Measurements from ENCODE around the gene SLIT3. TPM values are rescaled to one million over a fixed set of nuclear protein-coding genes. Genes with fewer than 3 reads are reported as not detected.

The SLIT3 gene
- total and polyA plus RNA-seq, 2 donors (not counting 3 experiments of a cell fraction or from before 2014, with no cell fraction given), result 0.90 to 1.0 TPM

DNA sequence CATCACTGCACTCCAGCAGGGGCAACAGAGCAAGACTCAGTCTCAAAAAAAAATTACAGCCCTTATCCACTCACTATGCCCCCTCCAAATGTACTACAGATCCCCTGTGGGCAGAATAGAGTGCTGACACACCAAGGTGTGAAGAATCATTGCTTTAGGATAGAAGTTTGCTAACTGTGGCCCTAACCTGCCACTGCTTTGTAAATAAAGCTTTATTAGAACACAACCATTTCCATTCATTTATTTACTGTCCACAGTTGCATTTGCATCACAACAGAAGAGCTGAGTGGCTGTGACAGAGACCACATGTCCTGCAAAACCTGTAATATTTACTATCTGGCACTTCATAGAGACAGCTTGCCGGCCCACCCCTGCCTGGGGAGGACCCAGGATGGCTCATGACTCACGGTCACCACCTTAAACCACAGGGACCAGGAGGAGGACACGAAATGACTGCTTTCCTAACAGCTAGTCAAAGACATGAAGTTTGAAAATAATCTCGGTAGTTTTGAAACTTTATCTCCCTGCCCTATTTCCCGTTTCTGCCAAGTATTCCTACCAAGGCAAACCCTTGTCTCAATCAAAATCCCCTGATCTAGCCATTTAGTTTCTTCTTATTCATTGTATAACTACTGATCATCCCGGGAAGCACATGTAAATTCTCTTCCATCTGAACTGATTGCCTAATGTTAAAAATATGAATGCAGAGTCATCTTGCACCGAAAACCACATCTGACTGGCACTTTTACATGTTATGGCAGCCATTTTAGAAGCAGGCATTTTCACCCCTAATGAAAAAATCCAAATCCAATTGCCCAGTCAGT is 206.1 kb downstream of the SLIT3 start:
- H3K4me3 ChIP-seq (replicated peaks in 1 of 3; ENCODE audit: insufficient read depth in 1 of 3, low read depth in 1 of 3, low read length in 3 of 3), result no peak overlapping the region
- no peak overlapping the region for H3K4me2 ChIP-seq (ENCODE audit: insufficient read depth, low read length)
- no peak overlapping the region for H2AFZ ChIP-seq (ENCODE audit: low read depth, low read length)
- no peaks in the 10 kb centered on the region for H3K4me1 ChIP-seq (ENCODE audit: control insufficient read depth, extremely low read depth, insufficient read depth, low read length)
- no peak for FAIRE-seq
- H3K9ac ChIP-seq (replicated peaks; ENCODE audit: extremely low read depth, insufficient read depth, low read length), result no peak overlapping the region
- H3K27me3 ChIP-seq (ENCODE audit: control insufficient read depth in 2 of 2, insufficient read depth in 2 of 2, low read length in 2 of 2), result no peaks in the 10 kb centered on the region
- no peaks in the 10 kb centered on the region for H3K9me1 ChIP-seq (replicated peaks; ENCODE audit: control insufficient read depth, extremely low read depth, insufficient read depth, low read length)
- no peaks in the 10 kb centered on the region for H3K36me3 ChIP-seq (ENCODE audit: control insufficient read depth in 2 of 2, extremely low read depth in 1 of 2, insufficient read depth in 2 of 2, low read length in 2 of 2)
- BruUV-seq (replicated peaks), result no TSS peak
- CTCF ChIA-PET, result no interaction called here
- no peaks in the 10 kb centered on the region for H3K9me3 ChIP-seq (replicated peaks; ENCODE audit: control insufficient read depth, insufficient read depth, low read length)
- no peak for DNase-seq (ENCODE audit: low read depth, low spot score)
- no peaks in the 10 kb centered on the region for H3K79me2 ChIP-seq (ENCODE audit: control insufficient read depth, insufficient read depth, low read length)
- dilution Hi-C loops (cut with MboI; ENCODE audit: extremely low pct_ligation_motif_present, low sequenced_read_pairs), result no loop called here
- H3K27ac ChIP-seq (ENCODE audit: insufficient read depth, low read depth, low read length), result no peak overlapping the region
- POLR2A ChIA-PET, result no interaction called here
- intact Hi-C loops (cut with micrococcal nuclease), result no loop called here
- H4K20me1 ChIP-seq (replicated peaks; ENCODE audit: control insufficient read depth, extremely low read depth, insufficient read depth, low read length), result no peaks in the 10 kb centered on the region
- TF ChIP-seq, protein P1, sequence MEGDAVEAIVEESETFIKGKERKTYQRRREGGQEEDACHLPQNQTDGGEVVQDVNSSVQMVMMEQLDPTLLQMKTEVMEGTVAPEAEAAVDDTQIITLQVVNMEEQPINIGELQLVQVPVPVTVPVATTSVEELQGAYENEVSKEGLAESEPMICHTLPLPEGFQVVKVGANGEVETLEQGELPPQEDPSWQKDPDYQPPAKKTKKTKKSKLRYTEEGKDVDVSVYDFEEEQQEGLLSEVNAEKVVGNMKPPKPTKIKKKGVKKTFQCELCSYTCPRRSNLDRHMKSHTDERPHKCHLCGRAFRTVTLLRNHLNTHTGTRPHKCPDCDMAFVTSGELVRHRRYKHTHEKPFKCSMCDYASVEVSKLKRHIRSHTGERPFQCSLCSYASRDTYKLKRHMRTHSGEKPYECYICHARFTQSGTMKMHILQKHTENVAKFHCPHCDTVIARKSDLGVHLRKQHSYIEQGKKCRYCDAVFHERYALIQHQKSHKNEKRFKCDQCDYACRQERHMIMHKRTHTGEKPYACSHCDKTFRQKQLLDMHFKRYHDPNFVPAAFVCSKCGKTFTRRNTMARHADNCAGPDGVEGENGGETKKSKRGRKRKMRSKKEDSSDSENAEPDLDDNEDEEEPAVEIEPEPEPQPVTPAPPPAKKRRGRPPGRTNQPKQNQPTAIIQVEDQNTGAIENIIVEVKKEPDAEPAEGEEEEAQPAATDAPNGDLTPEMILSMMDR (IDR thresholded peaks at IDR 0.05; ENCODE audit: extremely low read depth in 1 of 2, insufficient read depth in 1 of 2, low read depth in 1 of 2, low read length in 2 of 2), result no peak

DNA sequence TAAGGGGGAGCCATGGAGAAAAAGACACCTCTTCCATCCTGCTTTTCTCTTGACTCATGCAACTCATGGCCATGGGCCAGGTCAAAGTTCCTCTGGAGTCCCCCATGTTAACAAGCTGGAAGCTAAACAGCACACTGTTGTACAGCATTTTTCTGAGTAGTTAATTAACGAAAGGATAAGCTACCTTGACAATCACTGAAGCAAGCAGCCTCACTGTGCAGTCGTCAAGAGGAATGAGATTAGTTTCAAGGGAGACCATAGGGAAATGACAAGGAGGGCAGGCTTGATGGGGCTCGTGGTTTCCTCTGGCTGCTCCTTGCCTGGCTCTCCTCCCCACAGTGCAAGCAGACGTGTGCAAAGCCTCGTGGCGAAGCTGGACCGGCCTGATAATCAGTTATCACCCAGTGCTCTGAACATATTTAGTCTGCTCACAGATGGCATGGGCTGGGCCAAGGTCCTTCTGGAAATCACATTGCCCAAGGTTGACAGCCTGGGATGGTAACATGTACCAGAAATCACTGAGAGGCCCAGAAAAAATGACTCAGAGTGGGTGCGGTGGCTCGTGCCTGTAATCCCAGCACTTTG is 209.5 kb downstream of the SLIT3 start:
- Histone ChIP-seq H2AFZ (ENCODE audit: low read depth, low read length) (no peak overlapping the region), H3K9ac (replicated peaks; ENCODE audit: extremely low read depth, insufficient read depth, low read length) (no peak overlapping the region), H3K27me3 (ENCODE audit: control insufficient read depth in 2 of 2, insufficient read depth in 2 of 2, low read length in 2 of 2) (no peaks in the 10 kb centered on the region), H3K9me3 (replicated peaks; ENCODE audit: control insufficient read depth, insufficient read depth, low read length) (no peaks in the 10 kb centered on the region), H3K4me2 (ENCODE audit: insufficient read depth, low read length) (no peak overlapping the region), H3K27ac (ENCODE audit: insufficient read depth, low read depth, low read length) (no peak overlapping the region), H4K20me1 (replicated peaks; ENCODE audit: control insufficient read depth, extremely low read depth, insufficient read depth, low read length) (no peaks in the 10 kb centered on the region), H3K9me1 (replicated peaks; ENCODE audit: control insufficient read depth, extremely low read depth, insufficient read depth, low read length) (no peaks in the 10 kb centered on the region), H3K4me3 (replicated peaks in 1 of 3; ENCODE audit: insufficient read depth in 1 of 3, low read depth in 1 of 3, low read length in 3 of 3) (no peak overlapping the region), H3K4me1 (ENCODE audit: control insufficient read depth, extremely low read depth, insufficient read depth, low read length) (no peaks in the 10 kb centered on the region), H3K79me2 (ENCODE audit: control insufficient read depth, insufficient read depth, low read length) (no peaks in the 10 kb centered on the region), H3K36me3 (ENCODE audit: control insufficient read depth in 2 of 2, extremely low read depth in 1 of 2, insufficient read depth in 2 of 2, low read length in 2 of 2) (no peaks in the 10 kb centered on the region)
- CTCF ChIA-PET, result no interaction called here
- dilution Hi-C loops (cut with MboI; ENCODE audit: extremely low pct_ligation_motif_present, low sequenced_read_pairs), result no loop called here
- POLR2A ChIA-PET, result no interaction called here
- intact Hi-C loops (cut with micrococcal nuclease), result no loop called here
- no peak for FAIRE-seq
- no peak for TF ChIP-seq MYC (IDR thresholded peaks at IDR 0.05; ENCODE audit: low read depth, low read length)
- no TSS peak for BruUV-seq (replicated peaks)
- DNase-seq (ENCODE audit: low read depth, low spot score), result no peak
